Measurements from ENCODE around the gene RIPPLY2.

GRCh38 chr6:83868639-83869038 is 15.5 kb downstream of the RIPPLY2 start:
- TF ChIP-seq, protein P1, sequence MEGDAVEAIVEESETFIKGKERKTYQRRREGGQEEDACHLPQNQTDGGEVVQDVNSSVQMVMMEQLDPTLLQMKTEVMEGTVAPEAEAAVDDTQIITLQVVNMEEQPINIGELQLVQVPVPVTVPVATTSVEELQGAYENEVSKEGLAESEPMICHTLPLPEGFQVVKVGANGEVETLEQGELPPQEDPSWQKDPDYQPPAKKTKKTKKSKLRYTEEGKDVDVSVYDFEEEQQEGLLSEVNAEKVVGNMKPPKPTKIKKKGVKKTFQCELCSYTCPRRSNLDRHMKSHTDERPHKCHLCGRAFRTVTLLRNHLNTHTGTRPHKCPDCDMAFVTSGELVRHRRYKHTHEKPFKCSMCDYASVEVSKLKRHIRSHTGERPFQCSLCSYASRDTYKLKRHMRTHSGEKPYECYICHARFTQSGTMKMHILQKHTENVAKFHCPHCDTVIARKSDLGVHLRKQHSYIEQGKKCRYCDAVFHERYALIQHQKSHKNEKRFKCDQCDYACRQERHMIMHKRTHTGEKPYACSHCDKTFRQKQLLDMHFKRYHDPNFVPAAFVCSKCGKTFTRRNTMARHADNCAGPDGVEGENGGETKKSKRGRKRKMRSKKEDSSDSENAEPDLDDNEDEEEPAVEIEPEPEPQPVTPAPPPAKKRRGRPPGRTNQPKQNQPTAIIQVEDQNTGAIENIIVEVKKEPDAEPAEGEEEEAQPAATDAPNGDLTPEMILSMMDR (IDR thresholded peaks at IDR 0.05; ENCODE audit: extremely low read depth in 1 of 2, insufficient read depth in 1 of 2, low read depth in 1 of 2, low read length in 2 of 2) = no peak
- TF ChIP-seq POLR2A (IDR thresholded peaks at IDR 0.05; ENCODE audit: low read depth, low read length) = no peak
- TF ChIP-seq MAX (IDR thresholded peaks at IDR 0.05; ENCODE audit: insufficient read depth, insufficient read length) = no peak
- peak; percentile 26 for TF ChIP-seq FOS (IDR thresholded peaks at IDR 0.05; ENCODE audit: borderline replicate concordance, insufficient read depth, low read length)
